H1 (cell line): ENCODE results near the gene BFSP2. TPM values are rescaled to one million over a fixed set of nuclear protein-coding genes. Genes with fewer than 3 reads are reported as not detected.
A peak's percentile ranks its signal among the peaks of the same experiment; 100 is the strongest.
"Not testable (repeated sequence)": the region's sequence is repeated elsewhere in the genome, so short reads cannot be mapped to it uniquely, and the experiment has no call there.

Experiments used
- CTCF ChIA-PET: fragments of 300-600 bp; sonication (Branson Sonifier 250); formaldehyde crosslinking; loops from one replicate; lab custom pipeline; 2021; ENCODE audit not compliant: partially characterized antibody; lab: Charles Lee
- POLR2A ChIA-PET: fragments of 300-600 bp; sonication (Branson Sonifier 250); formaldehyde crosslinking; loops from one replicate; lab custom pipeline; 2021; ENCODE audit warnings: inconsistent platforms; ENCODE audit not compliant: partially characterized antibody; lab: Charles Lee
- DNase-seq, 2 experiments: peaks; one replicate each; pipeline versions ENCODE4 v3.0.0 to v3.0.0-alpha.2; 2010 to 2022; ENCODE audit warnings: low spot score in 2 of 2, low read depth in 1 of 2, mixed read lengths in 1 of 2
- FAIRE-seq: peaks from 2 replicates; lab custom pipeline; 2011; peaks lifted over from hg19 to GRCh38; lab: Jason Lieb, UNC
- H2AFZ ChIP-seq: 2 replicates; pipeline ENCODE4 v1.8.1; 2012; ENCODE audit warnings: low read length, inconsistent platforms
- H2AK5ac ChIP-seq: 2 replicates; pipeline ENCODE4 v1.6.1; 2013; ENCODE audit warnings: low read depth, low read length
- H2BK120ac ChIP-seq: replicated peaks from 2 replicates; pipeline ENCODE3; 2013; ENCODE audit warnings: low read depth, low read length, inconsistent platforms
- H2BK12ac ChIP-seq: 2 replicates; pipeline ENCODE4 v1.6.1; 2013; ENCODE audit warnings: low read depth, low read length
- H2BK15ac ChIP-seq: 2 replicates; pipeline ENCODE4 v1.6.1; 2013; ENCODE audit warnings: low read length
- H2BK20ac ChIP-seq: 2 replicates; pipeline ENCODE4 v1.6.1; 2013; ENCODE audit warnings: low read length
- H2BK5ac ChIP-seq: 2 replicates; pipeline ENCODE4 v1.6.1; 2013; ENCODE audit warnings: low read depth, low read length
- H3K14ac ChIP-seq: 2 replicates; pipeline ENCODE4 v1.6.1; 2013; ENCODE audit warnings: inconsistent platforms; ENCODE audit not compliant: insufficient read length
- H3K18ac ChIP-seq: 2 replicates; pipeline ENCODE4 v1.6.1; 2013; ENCODE audit warnings: low read length; ENCODE audit errors: extremely low read depth
- H3K23ac ChIP-seq: 2 replicates; pipeline ENCODE4 v1.6.1; 2013; ENCODE audit warnings: inconsistent platforms; ENCODE audit not compliant: insufficient read length
- H3K23me2 ChIP-seq: 2 replicates; pipeline ENCODE4 v1.6.1; 2013; ENCODE audit warnings: low read depth, low read length
- H3K27ac ChIP-seq: 2 replicates; pipeline ENCODE4 v1.6.1; 2011; ENCODE audit warnings: low read depth, low read length, inconsistent platforms
- H3K27me3 ChIP-seq, 4 experiments: replicated peaks in 1 of 4; 1 replicate in 1 of 4; 2 replicates in 3 of 4; pipeline versions ENCODE4 v1.6.1 to v1.8.1; 2011 to 2013; ENCODE audit warnings: low read length in 3 of 4, mild to moderate bottlenecking in 3 of 4, inconsistent platforms in 2 of 4, mixed read lengths in 2 of 4, moderate library complexity in 1 of 4; ENCODE audit not compliant: control insufficient read depth in 3 of 4, insufficient read depth in 3 of 4; ENCODE audit errors: extremely low read depth in 1 of 4
- H3K36me3 ChIP-seq, 4 experiments: 2 replicates each; pipeline versions ENCODE4 v1.6.1 to v1.8.1; 2011 to 2013; ENCODE audit warnings: mild to moderate bottlenecking in 4 of 4, low read length in 3 of 4, moderate library complexity in 2 of 4, control low read depth in 1 of 4, inconsistent platforms in 1 of 4; ENCODE audit not compliant: insufficient read depth in 4 of 4, control insufficient read depth in 2 of 4
- H3K4ac ChIP-seq: replicated peaks from 2 replicates; pipeline ENCODE3; 2013; ENCODE audit warnings: low read length, low read depth, mixed read lengths, inconsistent platforms; ENCODE audit not compliant: insufficient read length
- H3K4me1 ChIP-seq, 4 experiments: replicated peaks in 1 of 4; 1 replicate in 1 of 4; 2 replicates in 3 of 4; pipeline versions ENCODE4 v1.6.1 to v1.8.1; 2011 to 2013; ENCODE audit warnings: low read length in 3 of 4, inconsistent platforms in 2 of 4, mixed read lengths in 1 of 4; ENCODE audit not compliant: insufficient read depth in 4 of 4, control insufficient read depth in 3 of 4
- H3K4me2 ChIP-seq, 2 experiments: 2 replicates each; pipeline versions ENCODE4 v1.6.1 to v1.8.1; 2011 to 2013; ENCODE audit warnings: low read depth in 2 of 2, low read length in 2 of 2, control low read depth in 1 of 2, inconsistent platforms in 1 of 2, mild to moderate bottlenecking in 1 of 2; ENCODE audit not compliant: insufficient read depth in 1 of 2
- H3K4me3 ChIP-seq, 4 experiments: fragments of 200-600, 300-600 bp in 1 of 4; sonication (generic), shearing (Covaris generic), sonication (Bioruptor Twin) in 1 of 4; 2 replicates each; pipeline versions ENCODE4 v1.5.1 to v1.8.1; 2011 to 2016; ENCODE audit warnings: low read length in 4 of 4, low read depth in 3 of 4, control low read depth in 2 of 4, inconsistent platforms in 2 of 4, mild to moderate bottlenecking in 2 of 4, mixed read lengths in 1 of 4, moderate library complexity in 1 of 4; ENCODE audit not compliant: insufficient read depth in 2 of 4; ENCODE audit errors: extremely low read depth in 1 of 4
- H3K56ac ChIP-seq: replicated peaks from 2 replicates; pipeline ENCODE3; 2013; ENCODE audit warnings: low read depth, mild to moderate bottlenecking, mixed read lengths, low read length, inconsistent platforms; ENCODE audit not compliant: insufficient read length
- H3K79me1 ChIP-seq: 2 replicates; pipeline ENCODE4 v1.6.1; 2013; ENCODE audit warnings: low read depth, low read length, control low read depth
- H3K79me2 ChIP-seq, 2 experiments: 2 replicates each; pipeline versions ENCODE4 v1.6.1 to v1.8.1; 2012 to 2013; ENCODE audit warnings: low read length in 2 of 2, mild to moderate bottlenecking in 2 of 2, inconsistent platforms in 1 of 2; ENCODE audit not compliant: insufficient read depth in 2 of 2, control insufficient read depth in 1 of 2
- H3K9ac ChIP-seq, 4 experiments: replicated peaks in 1 of 4; 1 replicate in 1 of 4; 2 replicates in 3 of 4; pipeline versions ENCODE4 v1.6.1 to v1.8.1; 2011 to 2013; ENCODE audit warnings: low read depth in 3 of 4, low read length in 3 of 4, control low read depth in 2 of 4, mild to moderate bottlenecking in 2 of 4, moderate library complexity in 2 of 4, inconsistent platforms in 1 of 4; ENCODE audit errors: extremely low read depth in 1 of 4
- H3K9me3 ChIP-seq, 2 experiments: 2 replicates each; pipeline versions ENCODE4 v1.6.1 to v1.8.1; 2012 to 2013; ENCODE audit warnings: mild to moderate bottlenecking in 2 of 2, moderate library complexity in 2 of 2, control low read depth in 1 of 2, inconsistent platforms in 1 of 2, low read depth in 1 of 2, low read length in 1 of 2, mixed read lengths in 1 of 2; ENCODE audit not compliant: insufficient read depth in 2 of 2
- H4K20me1 ChIP-seq, 2 experiments: replicated peaks in 1 of 2; 2 replicates each; pipeline versions ENCODE3 to v1.8.1; 2011 to 2013; ENCODE audit warnings: inconsistent platforms in 2 of 2, low read length in 2 of 2, mild to moderate bottlenecking in 1 of 2; ENCODE audit not compliant: insufficient read depth in 2 of 2, control insufficient read depth in 1 of 2
- H4K5ac ChIP-seq: 2 replicates; pipeline ENCODE4 v1.6.1; 2013; ENCODE audit warnings: low read length, low read depth, mixed read lengths, inconsistent platforms; ENCODE audit not compliant: insufficient read length
- H4K8ac ChIP-seq: 2 replicates; pipeline ENCODE4 v1.8.0; 2013; ENCODE audit warnings: mild to moderate bottlenecking, moderate library complexity, low read length, inconsistent platforms; ENCODE audit not compliant: insufficient read depth; ENCODE audit errors: extremely low read depth
- H4K91ac ChIP-seq: replicated peaks from 2 replicates; pipeline ENCODE3; 2013; ENCODE audit warnings: low read length, mixed read lengths, inconsistent platforms; ENCODE audit not compliant: insufficient read length
- WGBS, 2 experiments: shearing (Covaris generic) in 1 of 2; methylation state at CpG; one replicate each; pipeline versions ENCODE4 v1.1.6 to v1.1.7; 2013 to 2015; ENCODE audit warnings: low lambda C conversion rate in 2 of 2, mixed read lengths in 2 of 2, inconsistent platforms in 1 of 2, low coverage in 1 of 2, missing lambda C conversion rate in 1 of 2; ENCODE audit not compliant: insufficient replicate concordance in 2 of 2, insufficient coverage in 1 of 2, insufficient read length in 1 of 2; ENCODE audit errors: extremely low coverage in 1 of 2, missing lambda C conversion rate in 1 of 2; 5-methylcytosine and 5-hydroxymethylcytosine counted together
- polyA plus RNA-seq, 7 experiments: library from polyadenylated mRNA; depleted of rRNA in 3 of 7; stranded (reverse) in 5 of 7; unstranded in 2 of 7; fragments of >200 nt in 5 of 7; fragments of 200-250 nt in 2 of 7; gene quantifications; 1 replicate in 5 of 7; 2 replicates in 1 of 7; 4 replicates in 1 of 7; pipeline versions ENCODE4 v1.2.1 to v1.2.3, GENCODE V29; 2011 to 2013; ENCODE audit warnings: missing spikeins in 2 of 7, mixed read lengths in 2 of 7
- total RNA-seq: library from RNA; stranded (reverse); fragmentation: NEBNext Ultra II Directional; extraction: Animal tissue kit (Norgen Biotek cat#: 25700); gene quantifications from 2 replicates; pipeline ENCODE4 v1.2.1, GENCODE V29; 2021

Gene BFSP2
- total and polyA plus RNA-seq, 2 of the 8 experiments (the other 6 are each of a cell fraction or from before 2014, with no cell fraction given): not detected

DNA sequence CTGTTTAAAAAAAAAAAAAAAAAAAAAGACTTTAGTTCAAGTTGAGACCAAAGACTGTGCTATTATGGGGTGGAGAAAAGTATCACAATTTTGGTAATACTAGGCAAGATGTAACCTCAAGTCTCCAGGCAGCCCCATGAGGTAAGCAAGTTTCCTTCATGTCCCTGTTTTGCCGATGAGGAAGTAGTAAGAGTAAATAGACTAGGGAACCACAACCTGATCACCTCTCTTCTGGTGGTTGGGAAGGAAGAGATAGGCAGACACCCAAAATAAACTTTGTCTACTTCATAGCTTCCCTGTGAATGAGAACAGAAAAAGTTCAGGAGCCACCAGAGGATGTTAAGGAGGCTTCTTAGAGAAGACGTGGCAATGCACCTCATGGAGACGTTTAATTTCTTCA, 123.9 kb downstream of the BFSP2 start:
- H3K79me1 ChIP-seq, H3K27ac ChIP-seq, H4K91ac ChIP-seq, H4K8ac ChIP-seq, H3K14ac ChIP-seq, H3K79me2 ChIP-seq, H3K4ac ChIP-seq, CTCF ChIA-PET, H3K4me1 ChIP-seq, H3K4me2 ChIP-seq, H3K9me3 ChIP-seq, H3K23ac ChIP-seq, H3K27me3 ChIP-seq, H3K56ac ChIP-seq, H2BK5ac ChIP-seq, H2BK12ac ChIP-seq, POLR2A ChIA-PET, H2BK120ac ChIP-seq, H3K36me3 ChIP-seq, H4K20me1 ChIP-seq, H3K9ac ChIP-seq, H4K5ac ChIP-seq, H2AK5ac ChIP-seq, DNase-seq, H3K23me2 ChIP-seq, H2AFZ ChIP-seq, H2BK20ac ChIP-seq, H3K18ac ChIP-seq, H3K4me3 ChIP-seq, H2BK15ac ChIP-seq: not testable (repeated sequence)
- peak; percentile 36 for FAIRE-seq
- WGBS, 2 experiments: 92% methylated on average over 3 of the region's 3 CpGs; no CpG with 5 or more reads in 1 of the 2 experiments

Other genes starting within 250 kb of the BFSP2 start
- gene CDV3, start 173.6 kb downstream of the BFSP2 start, total RNA-seq: 149 and 163 TPM in 2 replicates
- gene CDV3, start 173.6 kb downstream of the BFSP2 start, polyA plus RNA-seq (2011; rRNA removed): 16.8 and 29.4 TPM in 2 replicates